ENCODE results near the gene KRT28. TPM values are rescaled to one million over a fixed set of nuclear protein-coding genes. Genes with fewer than 3 reads are reported as not detected.

KRT28 gene
- polyA plus RNA-seq, 3 donors: not detected

Other genes starting within 250 kb of the KRT28 start
- gene CCR7, start 234.5 kb downstream of the KRT28 start, polyA plus RNA-seq: 1 to 10 TPM in 2 of 3 donors, under 1 TPM in 1; 0.15 to 2.1 (median 1.2) TPM
- 100 to 1,000 TPM in 2 of 3 donors, 10 to 100 TPM in 1; 18.6 to 127 (median 119) TPM for gene SMARCE1, start 152.1 kb downstream of the KRT28 start, polyA plus RNA-seq
- not detected for gene KRT222, start 134.8 kb downstream of the KRT28 start, polyA plus RNA-seq
- not detected for gene KRT24, start 96.2 kb downstream of the KRT28 start, polyA plus RNA-seq
- not detected for gene KRT25, start 44.6 kb downstream of the KRT28 start, polyA plus RNA-seq
- gene KRT26, start 27.8 kb downstream of the KRT28 start, polyA plus RNA-seq: not detected
- gene KRT27, start 17.4 kb downstream of the KRT28 start, polyA plus RNA-seq: not detected
- 10 to 100 TPM in 2 of 3 donors, 1 to 10 TPM in 1; 9.7 to 79.1 (median 58.7) TPM for gene KRT10, start 22.7 kb upstream of the KRT28 start, polyA plus RNA-seq
- not detected for gene KRT12, start 67.3 kb upstream of the KRT28 start, polyA plus RNA-seq
- gene KRT20, start 85.3 kb upstream of the KRT28 start, polyA plus RNA-seq: not detected
- 1 to 10 TPM; 1.7 to 7.6 (median 3.6) TPM for gene KRT23, start 137.7 kb upstream of the KRT28 start, polyA plus RNA-seq
- not detected for gene KRT39, start 167.0 kb upstream of the KRT28 start, polyA plus RNA-seq
- not detected for gene KRT40, start 184.4 kb upstream of the KRT28 start, polyA plus RNA-seq
- gene KRTAP3-3, start 194.2 kb upstream of the KRT28 start, polyA plus RNA-seq: not detected
- gene KRTAP3-2, start 199.9 kb upstream of the KRT28 start, polyA plus RNA-seq: not detected
- gene KRTAP3-1, start 209.2 kb upstream of the KRT28 start, polyA plus RNA-seq: not detected
- gene KRTAP1-5, start 227.2 kb upstream of the KRT28 start, polyA plus RNA-seq: not detected
- gene KRTAP1-4, start 230.2 kb upstream of the KRT28 start, polyA plus RNA-seq: not detected
- gene KRTAP1-3, start 234.9 kb upstream of the KRT28 start, polyA plus RNA-seq: not detected
- not detected for gene KRTAP1-1, start 241.5 kb upstream of the KRT28 start, polyA plus RNA-seq
- not detected for gene KRTAP2-1, start 247.4 kb upstream of the KRT28 start, polyA plus RNA-seq

Data from CD14-positive monocyte (primary cell).